Stimulated activated CD8-positive, alpha-beta memory T cell treated with anti-CD3 and anti-CD28 coated beads, Interleukin-15, amount 100 ng/mL, for 24 hours (primary cell): ENCODE data around the gene SRSF10.
"Not testable (repeated sequence)": the region's sequence is repeated elsewhere in the genome, so short reads cannot be mapped to it uniquely, and the experiment has no call there.

Experiments
- DNase-seq: peaks from one replicate; pipeline ENCODE4 v3.0.0-alpha.2; 2020; ENCODE audit warnings: low read depth

The SRSF10 gene

GRCh38 chr1:23958810-23959460 lies 21.2 kb downstream of the SRSF10 start:
- peak; percentile 61 for DNase-seq

- DNase-seq, result not testable (repeated sequence)
Observed at GRCh38 chr1:23958040-23958809, 21.9 kb downstream of the SRSF10 start.

- DNase-seq, result no peak
Observed at GRCh38 chr1:23957096-23957495, 23.0 kb downstream of the SRSF10 start.

DNA sequence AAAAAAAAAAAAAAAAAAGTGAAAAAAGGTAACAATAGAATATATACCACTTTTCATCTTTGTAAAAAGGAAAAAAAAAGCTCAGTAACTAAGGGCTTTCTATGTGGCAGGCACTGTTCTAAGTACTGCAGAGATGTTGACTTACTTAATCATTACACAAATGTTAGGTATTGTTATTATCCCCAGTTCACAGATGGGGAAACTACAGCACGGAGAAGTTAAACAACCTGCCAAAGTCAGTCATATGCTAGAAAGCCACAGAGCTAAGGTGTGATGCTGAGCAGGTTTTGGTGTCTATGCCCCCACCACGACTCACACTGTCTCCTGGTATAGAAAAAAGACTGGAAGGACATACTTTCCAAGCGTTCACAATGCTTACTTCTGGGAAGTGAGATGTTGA lies 27.1 kb downstream of the SRSF10 start:
- DNase-seq, result no peak

DNA sequence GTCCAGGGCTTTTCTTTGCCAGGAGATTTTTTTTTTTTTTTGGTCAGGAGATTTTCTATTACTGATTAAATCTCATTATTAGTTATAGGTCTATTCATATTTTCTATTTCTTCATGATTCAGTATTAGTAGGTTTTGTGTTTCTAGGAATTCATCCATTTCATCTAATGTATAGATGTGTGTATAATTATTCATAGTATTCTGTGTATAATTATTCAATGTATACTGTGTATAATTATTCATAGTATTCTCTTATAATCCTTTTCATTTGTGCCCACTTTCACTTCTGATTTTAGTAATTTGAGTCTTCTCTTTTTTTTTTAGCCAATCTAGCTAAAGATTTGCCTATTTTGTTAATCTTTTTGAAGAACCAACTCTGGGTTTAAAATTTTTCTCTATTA lies 32.8 kb downstream of the SRSF10 start:
- no peak for DNase-seq

DNA sequence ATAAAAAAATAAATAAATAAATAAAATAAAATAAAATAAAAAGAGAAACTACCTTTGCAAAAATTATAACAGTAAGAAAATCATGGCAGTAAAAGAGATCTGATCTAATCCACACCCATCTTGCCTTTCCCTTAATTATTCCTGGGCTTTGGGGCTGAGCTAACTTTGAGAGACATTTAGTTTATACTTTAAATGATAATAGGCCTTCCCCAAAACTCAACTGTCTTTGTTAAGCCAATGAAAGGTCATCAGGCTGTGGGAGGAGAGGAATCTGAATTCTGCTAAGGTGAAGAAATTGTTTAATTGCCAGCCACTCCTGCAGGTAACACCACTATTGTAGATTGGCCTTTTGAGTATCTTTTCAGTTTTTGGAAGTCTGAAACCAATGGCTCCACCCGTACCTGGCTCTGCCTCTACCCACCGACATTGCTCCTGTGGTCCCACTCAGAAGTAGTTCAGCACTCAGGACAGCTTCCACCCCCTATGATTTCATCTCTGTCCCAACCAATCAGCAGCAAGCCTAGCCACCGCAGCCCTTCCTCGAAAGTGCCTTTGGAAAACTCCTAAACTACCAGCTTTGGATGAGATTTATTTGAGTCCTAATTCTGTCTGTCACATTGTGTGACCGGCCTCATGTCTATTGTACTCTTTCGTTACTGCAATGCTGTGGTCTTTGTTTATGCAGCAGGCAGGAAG lies 43.5 kb downstream of the SRSF10 start:
- no peak for DNase-seq

DNA sequence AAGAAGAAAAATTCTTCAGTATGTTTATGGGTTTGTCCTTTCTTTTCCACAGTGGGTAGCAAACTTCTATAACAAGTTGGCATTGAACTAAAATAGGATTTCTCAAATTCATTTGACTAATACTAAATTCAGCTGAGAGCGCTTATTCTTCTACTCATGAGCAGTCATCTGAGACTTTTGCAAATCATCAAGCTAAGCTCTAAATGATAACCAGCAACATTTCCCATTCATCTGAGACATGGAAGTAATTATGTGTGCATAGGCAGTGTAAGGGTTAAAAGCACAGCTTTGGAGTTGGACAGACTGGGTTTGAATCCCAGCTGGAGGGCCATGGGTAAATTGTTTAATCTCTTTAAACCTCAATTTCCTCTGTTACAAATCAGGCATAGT lies 48.6 kb downstream of the SRSF10 start:
- no peak for DNase-seq

GRCh38 chr1:23930861-23931490 lies 49.2 kb downstream of the SRSF10 start:
- no peak for DNase-seq

DNA sequence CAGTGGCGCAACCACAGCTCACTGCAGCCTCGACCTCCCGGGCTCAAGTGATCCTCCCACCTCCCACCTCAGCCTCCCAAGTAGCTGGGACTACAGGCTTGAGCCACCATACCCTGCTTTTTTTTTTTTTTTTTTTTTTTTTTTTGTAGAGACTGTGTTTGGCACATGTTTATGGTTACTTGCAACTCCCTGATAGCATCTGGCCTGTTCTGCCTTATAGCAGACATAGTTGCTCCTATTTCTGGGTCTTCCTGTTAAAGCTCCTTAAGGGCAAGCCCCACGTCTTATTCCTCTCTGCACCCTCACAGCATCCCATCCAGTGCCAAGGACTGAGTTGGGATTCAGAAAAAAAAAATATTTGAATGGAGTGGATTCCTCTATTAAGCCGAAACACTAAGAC lies 49.9 kb downstream of the SRSF10 start:
- no peak for DNase-seq

DNA sequence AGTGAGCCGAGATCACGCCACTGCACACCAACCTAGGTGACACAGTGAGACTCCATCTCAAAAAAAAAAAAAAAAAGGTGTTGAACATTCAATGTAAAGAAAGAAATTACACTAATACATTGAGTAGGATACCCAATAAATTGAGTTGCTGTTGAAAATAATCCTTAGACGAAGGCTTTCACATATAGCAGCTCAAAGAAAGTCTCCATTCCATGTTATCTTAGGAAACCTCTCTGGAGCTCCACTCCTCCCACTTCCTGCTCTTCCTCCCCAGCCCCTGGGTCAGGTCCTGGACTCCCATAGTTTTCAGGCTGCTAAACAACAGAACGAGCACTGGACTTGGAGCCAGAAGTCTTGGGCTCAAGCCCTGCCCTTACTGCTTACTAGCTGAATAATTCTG lies 51.3 kb downstream of the SRSF10 start:
- DNase-seq, result no peak

DNA sequence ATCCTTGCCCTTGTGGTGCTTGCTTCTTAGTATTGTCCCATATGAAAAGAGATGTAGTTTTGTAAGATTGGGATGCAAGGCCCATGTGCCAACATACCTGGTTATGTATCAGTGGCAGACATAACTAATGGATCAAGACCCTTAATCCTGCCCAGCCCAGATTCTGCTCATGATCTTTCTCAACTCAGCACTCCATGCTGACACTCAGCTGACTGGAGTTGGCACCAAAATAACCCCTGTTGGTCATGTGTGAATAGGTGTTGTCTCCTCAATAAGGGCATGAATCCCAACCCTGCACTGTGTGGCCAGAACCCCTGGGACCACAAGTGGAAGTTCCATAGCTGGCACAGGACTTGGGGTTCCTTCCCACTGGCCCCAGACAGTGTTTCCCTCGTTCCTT lies 53.0 kb downstream of the SRSF10 start:
- no peak for DNase-seq

- no peak for DNase-seq
Observed at GRCh38 chr1:23925279-23925678, 54.8 kb downstream of the SRSF10 start.

- DNase-seq, result no peak
Observed at GRCh38 chr1:23924601-23925000, 55.5 kb downstream of the SRSF10 start.

DNA sequence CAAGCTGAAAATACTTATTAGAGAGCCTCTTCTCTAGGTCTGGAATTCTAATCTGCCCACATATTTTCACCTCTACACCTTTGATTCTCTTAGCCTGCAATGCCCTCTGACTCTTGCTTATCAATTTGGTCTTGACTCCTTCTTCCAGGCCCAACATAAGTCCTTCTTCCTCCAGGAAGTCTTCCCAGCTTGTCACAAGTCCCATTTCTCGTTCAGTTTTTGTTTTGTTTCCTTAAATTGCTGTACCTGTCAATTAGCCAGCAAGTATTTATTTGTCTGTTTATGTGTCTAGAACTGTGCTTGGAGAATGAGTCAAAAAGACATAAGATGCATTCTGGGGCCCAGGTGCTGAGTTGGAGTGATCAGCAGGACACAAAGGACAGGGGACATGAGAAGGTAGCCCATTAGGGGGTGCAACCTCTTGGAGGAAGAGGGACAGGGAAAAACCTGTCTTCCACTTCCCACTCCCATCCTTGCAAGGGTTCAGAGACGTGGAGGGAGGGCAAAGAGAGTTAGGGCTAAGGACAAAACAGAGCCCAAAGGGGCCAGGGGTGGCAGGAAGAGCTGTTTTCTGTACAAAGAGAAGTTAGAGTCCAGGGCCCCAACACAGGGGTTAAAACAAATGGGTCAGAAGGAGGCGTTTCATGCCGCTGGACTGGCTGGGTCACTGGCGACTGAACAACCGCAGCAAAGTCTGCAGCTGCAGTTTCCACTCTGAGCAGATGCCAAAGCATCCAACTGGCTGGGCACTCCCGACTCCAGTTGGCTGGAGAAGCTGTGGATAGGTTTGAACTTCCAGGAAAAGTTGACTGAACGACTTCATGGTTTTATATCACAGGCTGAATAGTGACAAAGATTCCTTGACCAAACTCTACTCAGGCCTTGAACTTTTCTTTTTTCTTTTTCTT lies 56.3 kb downstream of the SRSF10 start:
- no peak for DNase-seq

DNA sequence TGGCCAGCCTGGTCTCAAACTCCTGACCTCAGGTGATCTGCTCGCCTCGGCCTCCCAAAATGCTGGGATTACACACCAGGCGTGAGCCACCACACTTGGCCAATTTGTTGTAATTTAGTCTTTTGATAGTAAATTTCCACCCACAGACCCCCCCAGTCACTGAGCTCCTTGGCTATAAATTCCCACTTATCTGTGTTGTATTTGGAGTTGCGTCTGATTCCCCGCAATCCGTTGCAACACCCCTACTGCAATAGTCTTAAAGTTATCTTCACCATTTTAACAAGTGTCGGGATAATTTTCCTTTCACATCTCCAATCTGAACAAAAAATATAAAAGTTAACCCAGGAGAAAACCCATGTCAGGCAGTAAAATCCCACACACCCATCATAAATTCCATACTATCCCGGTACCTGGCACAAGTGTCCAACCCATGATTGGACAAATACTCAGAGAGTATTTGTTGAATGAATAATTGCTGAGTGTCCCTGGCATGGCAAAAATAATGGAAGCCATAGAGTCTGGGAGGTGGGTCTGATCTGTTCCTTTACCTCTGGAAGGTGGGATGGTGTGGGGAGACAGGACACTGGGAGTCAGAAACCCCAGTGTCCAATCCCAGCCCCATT lies 57.7 kb downstream of the SRSF10 start:
- no peak for DNase-seq

- no peak for DNase-seq
Observed at GRCh38 chr1:23916209-23917131, 63.7 kb downstream of the SRSF10 start.

- DNase-seq, result no peak
Observed at GRCh38 chr1:23915466-23915865, 64.7 kb downstream of the SRSF10 start.

- no peak for DNase-seq
Observed at GRCh38 chr1:23914921-23915320, 65.2 kb downstream of the SRSF10 start.
